HG03159 (cell line): ENCODE measurements around the gene YEATS2.

Source experiments
- ATAC-seq: cut with Tn5 transposase; IDR thresholded peaks from one replicate; pipeline ENCODE4 v1.9.1; 2021; ENCODE audit warnings: mild to moderate bottlenecking, moderate library complexity; ENCODE audit not compliant: unreplicated experiment

Gene YEATS2

GRCh38 chr3:183810643-183811594 lies 113.3 kb downstream of the YEATS2 start:
- no peak for ATAC-seq

- ATAC-seq: no peak
These were observed 114.0 kb downstream of the YEATS2 start for GRCh38 chr3:183811638-183812037.

- ATAC-seq: no peak
These were observed 115.3 kb downstream of the YEATS2 start for GRCh38 chr3:183812761-183813445.

GRCh38 chr3:183814240-183814639 lies 116.6 kb downstream of the YEATS2 start:
- ATAC-seq: no peak

- no peak for ATAC-seq
These were observed 118.0 kb downstream of the YEATS2 start for GRCh38 chr3:183815563-183815940.

GRCh38 chr3:183815951-183816475 lies 118.4 kb downstream of the YEATS2 start:
- ATAC-seq: no peak

GRCh38 chr3:183816681-183817510 lies 119.3 kb downstream of the YEATS2 start:
- no peak for ATAC-seq

GRCh38 chr3:183817639-183818038 lies 120.0 kb downstream of the YEATS2 start:
- ATAC-seq: no peak

- no peak for ATAC-seq
These were observed 120.5 kb downstream of the YEATS2 start for GRCh38 chr3:183818041-183818620.

GRCh38 chr3:183818706-183819624 lies 121.4 kb downstream of the YEATS2 start:
- ATAC-seq: no peak

- no peak for ATAC-seq
These were observed 122.2 kb downstream of the YEATS2 start for GRCh38 chr3:183819831-183820230.

GRCh38 chr3:183822631-183823030 lies 125.0 kb downstream of the YEATS2 start:
- ATAC-seq: no peak

- ATAC-seq: no peak
These were observed 126.4 kb downstream of the YEATS2 start for GRCh38 chr3:183823963-183824362.

- ATAC-seq: no peak
These were observed 127.3 kb downstream of the YEATS2 start for GRCh38 chr3:183824761-183825455.

GRCh38 chr3:183825456-183826161 lies 128.0 kb downstream of the YEATS2 start, which contains the start of gene MAP6D1:
Gene MAP6D1, minus strand, starts transcription at chr3:183825577. Its CDS starts 30 bp downstream, at chr3:183825547.
- no peak for ATAC-seq

- no peak for ATAC-seq
These were observed 129.1 kb downstream of the YEATS2 start for GRCh38 chr3:183826448-183827250.

- no peak for ATAC-seq
These were observed 130.4 kb downstream of the YEATS2 start for GRCh38 chr3:183827809-183828537.
